GM19395 (cell line): Measurements from ENCODE around the gene GATM.
"Not testable (repeated sequence)": the region's sequence is repeated elsewhere in the genome, so short reads cannot be mapped to it uniquely, and the experiment has no call there.

Source experiments
- ATAC-seq: cut with Tn5 transposase; IDR thresholded peaks from one replicate; pipeline ENCODE4 v1.9.1; 2021; ENCODE audit warnings: mild to moderate bottlenecking, moderate library complexity; ENCODE audit not compliant: unreplicated experiment

GATM gene

GRCh38 chr15:45389351-45389750 is 11.0 kb upstream of the GATM start:
- ATAC-seq, result no peak

- ATAC-seq, result no peak
Observed at GRCh38 chr15:45387380-45388007, 9.2 kb upstream of the GATM start.

GRCh38 chr15:45386974-45387373 is 8.6 kb upstream of the GATM start:
- ATAC-seq, result no peak

GRCh38 chr15:45386420-45386819 is 8.1 kb upstream of the GATM start:
- ATAC-seq, result no peak

GRCh38 chr15:45385590-45385989 is 7.2 kb upstream of the GATM start:
- no peak for ATAC-seq

- no peak for ATAC-seq
Observed at GRCh38 chr15:45384700-45385099, 6.4 kb upstream of the GATM start.

- ATAC-seq, result no peak
Observed at GRCh38 chr15:45378913-45379262, 544 bp upstream of the GATM start.

GRCh38 chr15:45377609-45378148 is 665 bp downstream of the GATM start:
- peak; percentile 41 for ATAC-seq

GRCh38 chr15:45376967-45377608 is 1.3 kb downstream of the GATM start:
- no peak for ATAC-seq

GRCh38 chr15:45376300-45376928 is 1.9 kb downstream of the GATM start:
- no peak for ATAC-seq

- ATAC-seq, result no peak
Observed at GRCh38 chr15:45375836-45376235, 2.5 kb downstream of the GATM start.

GRCh38 chr15:45373976-45374375 is 4.4 kb downstream of the GATM start:
- ATAC-seq, result no peak

- no peak for ATAC-seq
Observed at GRCh38 chr15:45372041-45372995, 6.0 kb downstream of the GATM start.

- no peak for ATAC-seq
Observed at GRCh38 chr15:45371546-45371945, 6.8 kb downstream of the GATM start.

- not testable (repeated sequence) for ATAC-seq
Observed at GRCh38 chr15:45370042-45370441, 8.3 kb downstream of the GATM start.

GRCh38 chr15:45367222-45367621 is 11.1 kb downstream of the GATM start:
- ATAC-seq, result not testable (repeated sequence)

- ATAC-seq, result no peak
Observed at GRCh38 chr15:45364271-45364670, 14.1 kb downstream of the GATM start.

- ATAC-seq, result no peak
Observed at GRCh38 chr15:45363801-45364200, 14.5 kb downstream of the GATM start.

- ATAC-seq, result no peak
Observed at GRCh38 chr15:45363334-45363733, 15.0 kb downstream of the GATM start.

GRCh38 chr15:45362419-45362818 is 15.9 kb downstream of the GATM start:
- no peak for ATAC-seq

- ATAC-seq, result no peak
Observed at GRCh38 chr15:45361878-45362277, 16.5 kb downstream of the GATM start.
